Measurements from ENCODE around the gene NFATC1.

Gene NFATC1

GRCh38 chr18:79560042-79560860 is 164.5 kb downstream of the NFATC1 start:
- DNase-seq: no peak

DNA sequence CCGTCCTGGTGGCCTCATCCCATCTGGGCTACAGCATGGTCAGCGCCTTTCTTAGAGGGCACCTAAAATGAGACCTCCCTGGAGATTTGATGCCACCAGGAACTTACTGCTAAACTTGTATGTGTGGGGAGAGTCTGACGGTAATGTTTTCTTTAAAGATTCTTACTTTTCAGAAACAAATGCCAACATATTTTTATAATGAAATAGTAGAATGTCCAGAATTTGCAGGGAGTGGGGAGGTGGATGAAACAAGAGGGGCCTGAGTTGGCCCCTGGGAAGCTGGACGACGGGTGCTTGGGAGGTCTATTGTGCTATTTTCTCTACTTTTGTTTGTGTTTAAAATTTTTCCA is 165.1 kb downstream of the NFATC1 start:
- no peak for DNase-seq

GRCh38 chr18:79563949-79564348 is 168.2 kb downstream of the NFATC1 start:
- no peak for DNase-seq

GRCh38 chr18:79564441-79564840 is 168.7 kb downstream of the NFATC1 start:
- no peak for DNase-seq

- no peak for DNase-seq
These were observed 171.2 kb downstream of the NFATC1 start for GRCh38 chr18:79566771-79567431.

- no peak for DNase-seq
These were observed 171.9 kb downstream of the NFATC1 start for GRCh38 chr18:79567481-79568147.

DNA sequence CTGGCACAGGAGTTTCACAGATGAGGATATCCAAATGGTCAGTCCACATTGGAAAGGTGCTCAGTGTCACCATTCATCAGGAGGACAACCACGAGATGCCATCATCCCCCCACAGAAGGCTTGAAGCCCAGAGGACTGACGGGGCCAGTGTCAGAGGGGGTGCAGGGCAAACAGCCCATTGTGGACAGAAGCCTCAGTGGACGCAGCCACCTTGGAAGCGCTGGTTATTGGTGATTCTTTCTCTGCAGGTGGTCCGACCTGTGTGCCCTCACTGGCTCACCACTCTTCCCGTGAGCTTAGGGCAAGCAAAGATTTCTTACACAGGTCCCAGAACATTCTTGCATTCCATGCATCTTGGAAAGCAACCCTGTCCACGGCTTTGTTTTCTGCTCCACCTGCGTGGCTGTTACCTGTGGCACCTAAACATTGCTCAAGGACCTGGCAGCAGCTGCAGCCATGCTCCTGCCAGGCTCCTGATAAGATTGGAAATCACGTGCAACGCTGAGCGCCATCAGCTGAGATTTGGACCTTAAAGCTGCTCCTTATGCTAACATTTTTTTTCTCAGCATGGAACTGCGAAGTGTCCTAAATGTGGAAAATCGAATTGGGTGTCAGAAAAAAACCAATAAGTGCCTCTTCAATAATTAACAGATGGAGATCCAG is 172.9 kb downstream of the NFATC1 start:
- no peak for DNase-seq

DNA sequence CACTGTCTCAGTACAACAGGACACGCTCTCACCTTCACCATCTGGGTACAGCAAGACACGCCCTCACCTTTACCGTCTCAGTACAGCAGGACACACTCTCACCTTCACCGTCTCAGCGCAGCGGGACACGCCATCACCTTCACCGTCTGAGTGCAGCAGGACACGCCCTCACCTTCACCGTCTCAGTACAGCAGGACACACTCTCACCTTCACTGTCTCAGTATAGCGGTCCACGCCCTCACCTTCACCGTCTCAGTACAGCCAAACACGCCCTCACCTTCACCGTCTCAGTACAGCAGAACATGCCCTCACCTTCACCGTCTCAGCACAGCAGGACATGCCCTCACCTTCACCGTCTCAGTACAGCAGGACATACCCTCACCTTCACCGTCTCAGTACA is 174.0 kb downstream of the NFATC1 start:
- no peak for DNase-seq

DNA sequence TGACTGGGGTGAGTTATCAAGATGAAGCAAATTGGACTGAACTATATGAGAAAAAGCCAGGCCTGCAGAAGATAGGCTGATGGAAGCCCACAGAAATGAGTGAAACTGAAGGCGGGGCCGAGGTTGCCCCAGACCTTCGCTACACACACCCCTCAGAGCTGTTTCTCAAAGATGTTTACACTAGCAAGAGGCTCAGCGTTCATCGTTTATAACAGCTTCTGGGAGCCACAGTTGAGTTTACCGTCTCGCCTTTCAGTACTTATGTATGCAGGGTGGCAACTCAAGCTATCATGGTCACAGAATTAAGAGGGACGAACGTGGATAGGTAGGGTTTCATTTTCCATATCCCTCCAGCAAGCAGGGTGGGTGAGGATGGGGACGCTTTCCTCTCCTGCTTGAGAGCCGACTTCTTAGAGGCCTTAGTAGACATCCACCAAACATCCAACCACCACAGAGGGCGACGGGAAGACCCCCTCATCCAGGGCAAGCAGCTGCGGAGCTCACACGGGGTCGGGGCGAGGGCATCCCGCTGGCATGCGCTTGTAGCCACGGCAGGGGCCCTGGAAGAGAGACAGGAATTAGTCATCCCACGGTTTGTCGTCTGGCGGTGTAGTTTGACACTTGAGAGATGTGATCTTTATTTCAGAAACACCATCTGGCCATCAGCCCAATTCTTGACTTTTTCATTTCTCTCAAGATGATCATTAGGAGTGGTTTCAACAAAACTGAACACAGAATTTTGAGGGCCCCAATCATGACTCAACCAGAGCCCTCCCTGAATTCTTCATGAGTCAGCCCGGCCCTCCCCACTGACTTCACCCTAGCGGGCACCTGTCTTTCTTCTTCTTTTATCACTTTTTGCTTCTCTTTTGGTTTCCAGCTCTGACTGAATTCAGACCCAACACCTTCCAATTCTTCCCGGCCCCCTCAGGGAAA is 174.8 kb downstream of the NFATC1 start:
- peak; percentile 43 for DNase-seq

DNA sequence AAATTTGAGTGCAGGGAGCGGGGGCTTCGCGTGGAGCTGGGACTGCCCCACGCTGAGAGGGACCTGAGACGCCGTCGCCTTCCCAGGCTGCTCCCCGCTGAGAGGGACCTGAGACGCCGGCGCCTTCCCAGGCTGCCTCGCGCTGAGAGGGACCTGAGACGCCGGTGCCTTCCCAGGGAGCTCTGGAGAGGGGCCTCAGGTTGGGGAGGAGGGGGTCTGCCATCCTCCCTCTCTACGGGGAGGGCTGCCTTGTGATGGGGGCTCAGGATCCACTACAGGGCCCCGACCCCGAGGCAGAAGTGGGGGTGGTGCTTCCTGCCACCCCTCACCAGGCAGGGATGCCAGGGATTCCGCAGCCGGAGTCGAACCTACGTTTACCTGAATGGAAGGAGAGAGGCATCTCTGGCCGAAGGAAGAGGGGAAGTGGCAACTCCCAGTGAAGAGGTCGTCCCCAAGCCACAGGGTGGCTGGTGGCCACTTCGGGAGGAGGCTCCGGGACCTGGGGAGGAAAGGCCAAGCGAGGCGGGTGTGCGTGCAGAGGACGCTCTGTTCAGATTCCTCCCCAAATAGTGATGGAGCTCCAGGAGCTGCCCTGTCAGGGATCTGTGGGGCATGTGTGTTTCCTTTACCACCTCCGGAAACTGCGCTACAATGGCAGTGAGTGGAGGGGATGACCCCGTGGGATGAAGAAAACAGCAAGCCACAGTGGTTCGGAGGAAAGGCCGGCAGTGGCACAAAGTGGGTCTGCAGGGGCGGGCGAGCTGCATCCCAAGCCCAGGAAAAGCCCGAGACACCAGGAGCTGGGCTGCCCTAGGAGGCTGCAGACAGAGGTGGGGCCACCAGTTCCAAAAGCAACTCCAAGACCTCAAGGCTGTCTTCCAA is 175.7 kb downstream of the NFATC1 start:
- no peak for DNase-seq

DNA sequence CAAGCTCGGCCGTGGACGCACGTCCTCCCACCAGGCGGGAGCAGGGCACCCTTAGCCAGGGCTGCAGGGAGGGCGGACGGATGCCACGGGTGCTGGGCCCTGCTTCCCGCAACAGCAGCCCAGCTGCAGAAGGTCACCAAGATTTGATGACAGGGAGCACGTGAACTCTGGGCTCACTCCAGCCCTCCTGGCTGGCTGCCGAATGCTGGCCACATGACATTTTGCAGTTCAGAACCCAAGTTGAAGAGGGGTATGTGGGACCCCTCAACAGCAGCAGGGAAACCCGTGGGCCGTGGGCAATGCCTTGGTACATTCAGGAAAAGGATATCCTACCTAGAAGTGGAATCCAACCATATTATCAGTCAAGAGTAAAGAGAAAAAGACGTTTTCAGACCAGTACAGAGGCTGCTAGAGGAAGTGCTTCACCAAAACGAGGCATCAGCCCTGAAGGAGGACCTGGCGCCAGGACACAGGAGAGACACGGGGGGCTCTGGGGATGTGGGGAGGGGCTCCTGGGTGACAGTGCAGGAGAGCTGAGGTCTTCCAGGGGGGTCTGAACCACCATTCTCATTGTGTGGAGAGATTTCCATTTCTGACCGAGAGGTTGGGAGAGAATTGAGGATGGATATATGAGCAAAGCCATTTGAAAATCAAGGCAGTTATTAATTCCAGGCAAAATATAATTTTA is 176.5 kb downstream of the NFATC1 start:
- no peak for DNase-seq

DNA sequence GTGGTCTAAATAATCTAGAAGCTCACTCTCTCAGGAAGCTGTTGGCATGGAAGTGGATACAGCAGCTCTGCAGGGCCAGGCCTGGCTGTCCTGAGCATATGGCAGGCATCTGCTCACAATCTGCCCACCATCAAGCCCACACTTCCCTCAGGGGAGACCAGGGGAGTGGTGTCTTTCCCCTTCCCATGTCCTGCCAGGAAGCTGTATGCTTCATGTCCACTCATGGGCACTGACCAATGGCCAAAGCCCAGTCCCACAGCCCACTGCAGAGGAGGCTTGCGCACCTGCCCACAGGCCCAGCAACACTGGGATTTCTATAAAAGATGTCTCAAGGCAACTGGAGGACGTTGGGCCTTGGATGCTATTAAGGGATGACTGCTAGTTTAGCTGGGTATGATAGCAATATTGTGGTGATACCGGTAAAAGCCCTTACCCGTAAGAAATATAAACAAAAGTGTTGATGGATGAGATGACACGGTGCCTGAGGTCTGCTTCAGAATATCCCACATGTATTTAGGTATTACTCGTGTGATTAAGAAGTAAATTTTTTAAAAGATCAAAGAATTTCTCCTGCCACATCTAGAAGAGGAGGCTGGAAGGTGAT is 177.2 kb downstream of the NFATC1 start:
- DNase-seq: no peak

GRCh38 chr18:79573921-79574491 is 178.3 kb downstream of the NFATC1 start:
- no peak for DNase-seq

GRCh38 chr18:79574938-79575525 is 179.3 kb downstream of the NFATC1 start:
- DNase-seq: no peak

DNA sequence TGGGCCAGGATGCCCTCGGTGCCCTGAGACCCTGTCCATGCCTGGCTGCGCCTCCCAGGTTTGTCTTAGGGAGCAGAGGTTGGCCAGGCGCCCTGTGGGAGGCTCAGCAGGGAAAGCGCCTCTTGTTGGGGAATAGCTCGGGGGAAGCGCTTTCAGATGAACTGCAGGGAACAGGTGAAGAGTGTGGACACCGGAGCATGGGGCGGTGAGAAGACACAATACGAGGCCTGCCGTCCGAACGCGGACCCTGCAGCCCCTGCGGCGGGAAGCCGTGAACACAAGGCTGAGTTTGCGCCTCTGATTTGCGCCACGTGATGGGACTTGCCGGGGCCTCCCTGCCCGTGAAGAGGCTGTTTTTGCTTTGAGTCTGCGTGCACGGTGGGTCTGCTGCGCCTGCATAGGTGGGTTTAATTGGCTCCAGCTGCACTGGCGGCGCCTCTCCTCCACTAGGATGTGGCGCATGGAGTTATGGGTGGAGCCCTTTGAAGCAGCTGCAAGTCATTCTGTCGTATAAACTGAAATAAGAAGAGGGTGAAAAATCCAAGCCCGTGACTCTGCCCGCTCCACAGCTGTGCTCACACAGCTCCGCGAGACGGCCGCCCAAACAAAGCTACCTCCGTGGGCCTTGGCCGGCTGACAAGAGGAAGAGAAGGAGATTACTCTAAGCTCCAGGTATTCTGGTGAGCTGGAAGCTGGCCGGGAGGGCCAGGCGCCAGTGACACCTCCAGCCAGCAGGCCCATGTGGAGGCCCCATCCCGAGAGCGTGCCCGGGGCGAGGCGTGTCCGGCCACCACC is 180.4 kb downstream of the NFATC1 start:
- DNase-seq: no peak

- no peak for DNase-seq
These were observed 181.1 kb downstream of the NFATC1 start for GRCh38 chr18:79576686-79577351.

DNA sequence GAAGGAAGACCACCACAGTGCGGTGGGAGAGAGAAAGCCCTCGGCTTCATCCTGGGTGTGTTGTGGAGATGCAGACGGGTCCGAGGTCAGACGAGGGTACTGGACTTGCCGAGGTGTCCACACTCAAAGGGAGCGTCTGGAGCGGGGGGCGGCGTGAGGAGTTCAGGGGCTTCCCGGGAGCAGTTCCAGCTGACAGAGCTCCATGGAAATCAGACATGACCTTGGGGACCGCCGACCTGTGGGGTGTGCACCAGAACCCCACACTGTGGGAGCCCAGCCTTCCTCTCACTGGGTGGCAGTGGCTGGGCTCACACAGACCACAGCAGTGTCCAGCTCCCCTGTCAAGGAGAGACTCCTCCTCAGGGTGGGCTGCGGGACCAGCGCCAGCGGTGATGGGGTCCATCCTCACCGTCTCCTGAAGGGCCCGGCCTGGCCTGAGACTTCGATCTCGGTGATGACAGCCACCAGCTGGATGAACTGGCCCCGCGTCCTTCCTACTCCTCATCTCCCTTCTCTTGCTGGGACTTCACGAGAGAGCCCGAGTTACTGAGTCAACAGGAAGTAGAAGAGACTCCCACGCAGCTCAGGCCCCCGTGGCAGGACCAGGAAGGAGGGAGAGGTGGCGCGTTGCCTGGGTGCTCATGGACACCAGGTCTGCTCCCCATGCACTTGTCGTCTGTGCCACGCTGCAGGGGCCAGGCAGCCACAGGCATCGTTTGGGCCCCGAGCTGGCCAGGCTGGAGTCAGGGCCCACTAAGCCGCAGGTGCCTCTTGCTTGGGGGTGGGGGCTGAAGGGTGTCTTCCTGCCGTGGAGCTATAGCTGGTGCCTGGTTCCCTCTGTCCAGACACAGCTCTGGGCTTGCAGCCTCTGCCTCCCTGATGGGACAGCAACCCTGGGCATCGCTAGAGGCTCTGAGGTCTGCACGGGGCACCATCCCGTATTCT is 182.0 kb downstream of the NFATC1 start:
- DNase-seq: peak; percentile 18

Measured in activated CD4-positive, alpha-beta T cell treated with anti-CD3 and anti-CD28 coated beads for 48 hours (primary cell).